NCI-H187 (cell line): ENCODE data around the gene DSTYK.

Source experiments
- DNase-seq, 2 experiments: peaks; one replicate each; lab custom pipeline; 2025; lab: John Stamatoyannopoulos, UW

The DSTYK gene, protein sequence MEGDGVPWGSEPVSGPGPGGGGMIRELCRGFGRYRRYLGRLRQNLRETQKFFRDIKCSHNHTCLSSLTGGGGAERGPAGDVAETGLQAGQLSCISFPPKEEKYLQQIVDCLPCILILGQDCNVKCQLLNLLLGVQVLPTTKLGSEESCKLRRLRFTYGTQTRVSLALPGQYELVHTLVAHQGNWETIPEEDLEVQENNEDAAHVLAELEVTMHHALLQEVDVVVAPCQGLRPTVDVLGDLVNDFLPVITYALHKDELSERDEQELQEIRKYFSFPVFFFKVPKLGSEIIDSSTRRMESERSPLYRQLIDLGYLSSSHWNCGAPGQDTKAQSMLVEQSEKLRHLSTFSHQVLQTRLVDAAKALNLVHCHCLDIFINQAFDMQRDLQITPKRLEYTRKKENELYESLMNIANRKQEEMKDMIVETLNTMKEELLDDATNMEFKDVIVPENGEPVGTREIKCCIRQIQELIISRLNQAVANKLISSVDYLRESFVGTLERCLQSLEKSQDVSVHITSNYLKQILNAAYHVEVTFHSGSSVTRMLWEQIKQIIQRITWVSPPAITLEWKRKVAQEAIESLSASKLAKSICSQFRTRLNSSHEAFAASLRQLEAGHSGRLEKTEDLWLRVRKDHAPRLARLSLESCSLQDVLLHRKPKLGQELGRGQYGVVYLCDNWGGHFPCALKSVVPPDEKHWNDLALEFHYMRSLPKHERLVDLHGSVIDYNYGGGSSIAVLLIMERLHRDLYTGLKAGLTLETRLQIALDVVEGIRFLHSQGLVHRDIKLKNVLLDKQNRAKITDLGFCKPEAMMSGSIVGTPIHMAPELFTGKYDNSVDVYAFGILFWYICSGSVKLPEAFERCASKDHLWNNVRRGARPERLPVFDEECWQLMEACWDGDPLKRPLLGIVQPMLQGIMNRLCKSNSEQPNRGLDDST

DNA sequence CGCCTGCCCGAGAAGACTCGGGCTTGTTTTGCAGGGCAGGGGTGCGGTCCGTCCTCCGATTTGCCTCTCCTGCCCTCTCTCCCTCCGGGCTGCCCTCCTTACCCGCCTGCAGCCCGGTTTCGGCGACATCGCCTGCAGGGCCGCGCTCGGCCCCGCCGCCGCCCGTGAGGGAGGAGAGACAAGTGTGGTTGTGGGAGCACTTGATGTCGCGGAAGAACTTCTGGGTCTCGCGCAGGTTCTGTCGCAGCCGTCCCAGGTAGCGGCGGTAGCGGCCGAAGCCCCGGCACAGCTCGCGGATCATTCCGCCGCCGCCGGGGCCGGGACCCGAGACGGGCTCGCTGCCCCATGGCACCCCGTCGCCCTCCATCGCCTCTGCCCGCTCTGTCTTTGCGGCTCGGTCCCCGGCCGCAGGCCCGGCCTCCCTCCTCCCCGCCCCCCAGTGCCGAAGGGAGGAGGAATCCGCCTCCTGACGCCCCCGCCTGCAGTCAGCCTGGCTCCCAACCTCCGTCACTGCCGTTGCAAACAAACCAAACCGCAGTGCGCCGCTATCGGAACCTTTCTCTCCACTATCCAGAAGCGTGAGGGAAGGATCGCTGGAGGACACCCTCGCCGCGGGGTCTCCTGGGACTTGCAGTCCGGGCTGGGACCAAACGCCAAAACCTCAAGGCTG is at the start of gene DSTYK:
Gene DSTYK, minus strand, starts transcription at position 534 of the 670 bp plus-strand sequence. Its CDS starts 167 bp downstream, at position 367.
- DNase-seq: peak; percentile 96 to 99

DNA sequence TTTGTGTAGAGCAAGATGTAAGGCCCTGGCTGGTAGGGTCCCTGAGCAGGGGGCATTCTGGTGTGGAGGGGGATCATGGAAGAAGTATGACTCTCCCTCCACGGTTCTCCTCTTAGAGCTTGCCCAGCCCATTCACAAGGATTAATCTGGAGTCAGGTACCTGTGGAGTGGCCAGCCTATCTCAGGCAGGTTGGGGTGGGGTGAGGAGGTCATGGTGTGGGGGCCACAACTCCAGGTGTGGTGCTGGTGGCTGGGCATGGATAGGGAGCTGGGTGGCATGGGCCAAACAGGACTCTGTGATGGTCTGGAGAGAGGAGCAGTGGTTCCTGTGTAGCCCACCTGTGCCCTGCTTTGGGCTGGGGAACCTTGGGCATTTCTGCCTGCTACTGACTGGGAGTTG is 48.5 kb upstream of the DSTYK start:
- DNase-seq: no peak

DNA sequence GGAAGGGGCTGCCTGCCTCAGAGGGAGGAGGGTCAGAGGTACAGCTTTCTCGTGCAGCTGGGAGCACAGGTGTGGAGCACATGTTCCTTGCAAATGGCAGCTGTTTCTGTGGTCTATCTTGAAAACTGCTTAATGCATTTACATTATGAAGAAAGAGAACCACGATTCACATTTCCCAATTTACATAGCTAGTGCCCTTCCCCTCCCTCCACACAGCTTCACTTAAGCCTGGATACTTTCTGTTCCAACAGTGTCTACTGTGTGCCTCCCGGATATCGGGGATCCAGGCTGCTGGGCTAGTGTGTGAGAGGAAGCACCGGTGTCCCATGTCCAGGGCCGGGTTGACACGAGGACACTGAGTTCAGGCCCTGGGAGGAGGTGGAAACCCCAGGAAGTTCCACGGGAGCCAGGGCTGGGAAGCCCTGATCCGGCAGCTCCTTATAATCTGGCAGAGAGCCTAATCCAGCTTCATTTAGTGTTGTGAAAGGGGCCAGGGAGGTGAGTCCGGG is 47.9 kb upstream of the DSTYK start:
- DNase-seq: no peak

DNA sequence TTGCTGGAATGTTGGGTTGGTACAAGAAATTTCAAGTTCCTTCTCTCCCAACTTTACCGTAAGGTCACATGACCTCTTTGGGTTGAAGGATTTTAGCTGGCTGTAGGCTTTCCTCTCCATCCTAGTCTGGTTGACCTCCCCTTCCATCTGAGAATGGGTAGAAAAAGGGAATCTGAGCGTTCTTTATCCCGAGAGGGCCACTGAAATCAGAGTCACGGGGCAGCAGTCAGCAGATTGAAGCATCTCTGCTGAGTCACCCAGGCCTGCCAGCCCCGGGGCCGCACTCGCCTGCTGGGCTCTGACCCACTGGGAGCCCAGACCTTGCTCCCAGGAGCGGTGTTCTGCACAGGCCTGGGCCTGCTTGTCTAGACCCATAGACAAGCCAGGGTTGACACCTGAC is 47.2 kb upstream of the DSTYK start:
- DNase-seq: no peak

DNA sequence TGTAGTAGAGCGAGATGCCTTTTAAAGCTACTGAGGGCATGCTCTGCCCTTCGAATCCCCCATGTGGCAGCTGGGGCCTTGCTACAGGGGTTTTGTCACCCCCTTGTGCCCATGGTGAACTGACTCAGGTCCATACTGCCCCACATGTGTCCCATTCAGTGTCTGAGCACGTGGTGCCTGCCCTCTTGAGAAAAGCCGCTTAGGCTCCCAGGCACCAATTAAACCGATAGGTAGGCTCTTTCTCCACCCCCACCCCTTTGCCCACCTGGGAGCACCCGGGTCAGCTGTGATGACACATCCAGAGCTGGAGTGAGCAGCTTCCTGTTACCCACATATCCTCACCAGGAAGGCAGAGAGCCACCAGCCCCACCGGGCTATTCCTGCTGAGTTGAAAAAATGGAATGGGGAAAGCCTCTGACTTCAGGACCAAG is 46.8 kb upstream of the DSTYK start:
- DNase-seq: no peak

DNA sequence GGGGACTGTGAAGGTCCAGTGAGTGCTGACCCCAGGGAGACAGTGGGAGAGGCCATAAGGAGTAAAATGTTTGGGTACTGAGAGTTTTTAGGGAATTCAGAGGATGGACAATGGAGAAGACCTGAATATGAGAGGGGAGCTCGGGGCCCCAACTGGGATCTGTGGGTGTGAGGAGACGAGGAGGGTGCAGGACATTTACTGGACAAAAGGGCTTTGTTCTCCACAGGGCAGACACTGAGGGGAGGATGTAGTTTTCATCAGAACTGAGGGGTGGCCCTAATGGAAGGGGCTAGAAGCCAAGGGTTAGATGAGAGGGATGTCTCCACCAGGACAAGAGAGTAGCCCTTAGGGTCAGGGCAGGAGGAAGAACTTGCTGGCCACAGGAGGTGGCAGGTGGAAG is 46.2 kb upstream of the DSTYK start:
- DNase-seq: no peak

DNA sequence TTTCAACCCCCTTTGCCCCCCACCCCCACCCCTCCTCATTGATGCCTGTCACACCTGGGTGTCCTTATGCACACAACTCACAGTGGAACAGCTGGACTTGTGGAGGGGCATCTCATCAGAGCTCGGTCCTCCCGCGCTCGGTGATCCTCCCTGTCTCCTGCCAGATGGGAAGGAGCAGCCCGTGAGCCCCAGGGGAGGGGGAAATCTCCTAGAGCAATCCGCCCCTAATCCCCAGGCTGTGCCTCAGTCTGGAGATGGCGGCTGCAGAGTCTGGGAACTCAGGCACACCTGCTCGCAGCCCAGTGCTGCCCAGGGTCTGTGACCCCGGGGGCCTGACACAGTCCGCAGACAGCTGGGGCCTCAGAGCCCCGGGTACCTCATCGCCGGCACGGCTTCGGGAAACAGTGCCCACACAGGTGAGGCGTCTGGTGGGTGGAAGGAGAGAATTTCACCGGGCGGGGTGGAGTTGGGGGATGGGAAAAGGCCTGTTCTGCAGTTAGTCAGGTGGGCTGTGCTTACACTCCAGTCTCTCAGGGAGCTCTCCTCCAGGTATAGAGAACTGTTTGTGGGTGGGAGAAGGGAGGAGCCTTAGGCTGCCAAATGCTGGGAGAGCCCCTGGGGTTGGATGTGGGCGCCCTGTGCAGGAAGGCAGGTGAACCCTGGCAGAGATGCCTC is 45.6 kb upstream of the DSTYK start:
- DNase-seq: no peak

DNA sequence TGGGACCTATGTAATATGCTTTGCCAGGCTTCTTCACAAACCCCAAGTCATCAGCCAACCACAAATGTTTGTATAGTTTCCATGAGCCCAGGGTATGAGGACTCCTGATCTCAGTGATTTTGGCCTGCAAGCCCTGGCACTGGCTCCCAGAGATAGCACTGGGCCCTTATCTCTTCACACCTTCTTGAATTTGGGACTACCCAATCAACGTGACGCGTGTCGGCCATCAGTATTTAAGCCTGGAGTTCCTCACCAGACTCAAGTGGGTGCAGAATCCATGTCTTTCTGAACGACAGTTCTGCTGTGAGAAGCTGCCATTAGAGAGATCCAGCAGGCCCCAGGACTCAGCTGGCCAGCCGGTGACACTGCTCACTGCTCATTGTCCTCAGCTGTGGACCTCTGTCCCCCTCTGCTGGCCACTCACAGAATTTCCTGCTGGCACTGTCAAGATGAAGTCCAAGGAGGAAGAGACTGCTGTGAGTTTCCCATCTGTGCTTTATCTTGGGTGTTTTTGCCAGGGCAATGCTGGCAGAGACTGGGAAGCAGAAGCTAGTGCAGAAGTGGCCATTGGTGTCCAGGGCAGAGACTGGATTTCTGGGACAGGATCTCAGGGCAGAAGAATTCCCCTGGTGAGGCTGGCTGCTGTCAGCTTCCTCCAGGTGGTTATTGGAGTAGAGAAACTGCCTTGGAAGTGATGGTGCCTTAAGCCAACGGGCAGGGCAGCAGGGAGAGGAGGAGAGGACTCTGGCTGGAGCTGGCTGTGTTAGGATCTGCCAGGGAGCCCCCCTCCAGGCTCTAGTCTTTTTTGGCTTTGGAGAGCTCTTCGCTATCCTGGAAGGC is 44.7 kb upstream of the DSTYK start:
- DNase-seq: peak; percentile 85 to 89

DNA sequence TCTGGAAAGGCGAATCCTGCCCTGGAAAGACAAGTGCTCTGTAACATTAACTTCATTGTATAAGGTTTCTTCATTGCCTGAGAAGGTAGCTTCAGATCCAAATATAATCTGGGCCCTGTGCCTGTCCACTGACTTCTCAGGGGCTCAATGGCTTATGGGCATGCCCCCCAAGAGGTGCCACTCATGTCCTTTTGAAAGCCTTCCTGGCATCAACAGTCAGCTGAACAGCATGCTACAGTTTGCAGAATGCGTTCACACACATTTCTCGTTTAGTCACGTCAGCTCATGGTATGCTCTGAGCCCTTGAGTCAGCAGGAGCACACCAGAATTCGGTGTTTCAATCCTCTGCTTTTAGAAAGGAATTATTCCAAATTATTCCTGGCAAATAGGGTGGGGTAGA is 40.1 kb upstream of the DSTYK start:
- no peak for DNase-seq

DNA sequence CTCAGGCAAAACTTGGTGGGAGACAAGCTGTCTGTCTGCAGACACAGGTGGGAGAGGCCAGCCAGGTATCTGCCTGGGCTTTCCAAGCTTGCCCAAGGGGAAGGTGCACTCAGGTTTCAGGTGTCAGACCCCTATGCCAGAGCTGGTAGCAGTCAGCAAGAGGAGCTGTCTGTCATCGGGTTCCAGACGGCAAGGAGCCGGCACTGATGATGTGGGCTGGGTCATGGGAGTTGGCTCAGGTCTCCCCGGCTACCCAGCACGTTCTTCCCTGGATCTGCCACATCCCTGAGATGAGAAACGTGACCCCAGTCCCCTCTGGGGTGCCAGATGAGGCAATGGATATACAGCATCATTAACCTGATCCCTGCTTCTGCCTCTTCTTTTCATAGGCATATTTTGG is 39.2 kb upstream of the DSTYK start:
- no peak for DNase-seq

DNA sequence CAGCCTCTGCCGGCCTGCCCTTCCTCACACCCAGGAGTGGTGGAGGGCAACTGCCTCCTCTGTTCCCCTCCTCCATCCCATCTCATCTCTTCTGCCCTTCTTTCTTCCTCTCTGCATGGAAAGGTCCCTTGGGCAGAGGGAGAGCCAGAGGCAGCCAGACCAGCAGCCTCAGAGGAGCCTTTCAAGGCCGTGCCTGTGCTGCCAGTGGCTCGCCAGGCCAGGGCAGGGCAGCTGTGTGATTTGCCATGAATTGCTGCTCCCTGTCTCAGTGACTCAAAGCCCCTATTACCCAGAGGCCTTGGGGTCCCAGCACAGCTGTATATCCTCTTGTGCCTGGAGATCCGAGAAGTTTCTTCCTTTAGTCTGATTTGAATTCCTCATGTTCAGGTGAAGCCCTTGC is 38.1 kb upstream of the DSTYK start:
- DNase-seq: no peak

DNA sequence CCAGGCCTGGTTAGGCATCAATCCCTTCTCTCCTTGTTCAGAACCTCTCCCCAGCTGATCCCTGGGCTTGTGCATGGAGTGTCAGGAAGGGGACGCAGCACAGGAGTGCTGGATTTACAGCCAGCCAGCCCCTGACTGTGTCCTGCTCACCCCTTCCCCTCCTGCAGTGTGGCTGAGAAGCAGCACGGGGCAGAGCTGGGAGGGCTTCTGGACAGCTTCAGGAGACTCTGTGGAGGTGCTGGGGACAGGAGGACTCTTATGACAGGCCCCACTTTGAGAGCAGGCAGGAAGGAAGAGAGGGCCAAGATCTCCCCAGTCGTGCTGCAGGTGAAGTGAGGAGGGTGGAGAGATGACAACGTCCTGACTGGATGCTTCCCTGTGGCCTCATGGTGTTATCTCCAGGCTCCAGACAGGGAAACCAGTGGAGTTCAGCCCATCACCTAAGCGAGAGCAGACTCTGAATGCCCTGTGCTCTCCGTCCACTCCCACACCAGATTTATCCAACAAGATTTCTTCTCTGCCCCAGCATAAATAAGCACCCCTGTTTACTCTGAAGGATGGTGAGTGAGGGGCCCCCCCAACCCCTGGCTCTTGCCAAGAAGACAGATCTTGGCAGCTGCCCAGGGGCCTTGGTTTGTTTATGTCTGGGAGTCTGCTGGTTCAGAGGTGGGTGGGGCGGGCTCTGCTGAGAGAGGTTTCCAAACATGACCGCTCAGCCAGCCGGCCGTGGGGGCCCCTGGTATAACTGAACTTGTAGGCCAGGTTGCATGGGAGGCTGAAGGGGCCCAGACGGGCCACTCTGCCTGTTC is 37.5 kb upstream of the DSTYK start:
- no peak for DNase-seq

DNA sequence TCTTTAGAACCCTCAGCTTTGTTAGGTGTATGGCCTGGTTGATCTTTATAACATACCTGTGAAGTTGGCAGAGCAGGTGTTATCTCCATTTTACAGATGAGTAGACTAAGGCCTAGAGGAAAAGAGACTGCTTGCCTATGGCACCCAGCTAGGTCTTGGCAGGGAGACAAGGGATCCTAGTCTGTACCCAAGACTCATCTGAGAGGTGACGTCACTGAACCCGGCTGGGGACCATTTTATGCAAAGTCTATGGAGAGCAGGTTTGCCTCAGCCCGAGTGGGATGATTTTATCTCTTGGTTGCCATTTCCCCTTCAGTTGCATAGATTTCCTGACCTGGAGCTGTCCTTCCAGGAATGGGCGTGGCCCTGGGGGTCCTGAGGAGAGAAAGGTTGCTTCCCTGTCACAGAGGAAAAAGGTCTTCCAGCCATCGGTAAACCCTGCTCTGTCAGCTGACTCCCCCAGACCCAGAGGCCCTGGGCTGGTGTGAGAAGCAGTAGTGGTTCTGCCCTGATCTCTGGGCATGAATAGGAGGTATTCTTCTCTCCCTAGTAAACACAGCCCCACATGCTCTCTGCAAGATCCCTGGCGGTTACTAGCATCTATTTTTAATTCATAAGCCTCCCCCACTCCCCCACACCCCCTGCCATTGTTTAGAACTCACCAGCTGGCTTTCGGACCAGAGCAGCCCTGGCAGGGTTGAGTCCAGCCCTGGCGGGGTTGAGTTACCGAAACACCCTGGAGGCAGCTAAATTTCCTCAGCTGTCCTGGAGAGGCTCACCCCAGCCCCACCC is 35.8 kb upstream of the DSTYK start:
- DNase-seq: no peak

DNA sequence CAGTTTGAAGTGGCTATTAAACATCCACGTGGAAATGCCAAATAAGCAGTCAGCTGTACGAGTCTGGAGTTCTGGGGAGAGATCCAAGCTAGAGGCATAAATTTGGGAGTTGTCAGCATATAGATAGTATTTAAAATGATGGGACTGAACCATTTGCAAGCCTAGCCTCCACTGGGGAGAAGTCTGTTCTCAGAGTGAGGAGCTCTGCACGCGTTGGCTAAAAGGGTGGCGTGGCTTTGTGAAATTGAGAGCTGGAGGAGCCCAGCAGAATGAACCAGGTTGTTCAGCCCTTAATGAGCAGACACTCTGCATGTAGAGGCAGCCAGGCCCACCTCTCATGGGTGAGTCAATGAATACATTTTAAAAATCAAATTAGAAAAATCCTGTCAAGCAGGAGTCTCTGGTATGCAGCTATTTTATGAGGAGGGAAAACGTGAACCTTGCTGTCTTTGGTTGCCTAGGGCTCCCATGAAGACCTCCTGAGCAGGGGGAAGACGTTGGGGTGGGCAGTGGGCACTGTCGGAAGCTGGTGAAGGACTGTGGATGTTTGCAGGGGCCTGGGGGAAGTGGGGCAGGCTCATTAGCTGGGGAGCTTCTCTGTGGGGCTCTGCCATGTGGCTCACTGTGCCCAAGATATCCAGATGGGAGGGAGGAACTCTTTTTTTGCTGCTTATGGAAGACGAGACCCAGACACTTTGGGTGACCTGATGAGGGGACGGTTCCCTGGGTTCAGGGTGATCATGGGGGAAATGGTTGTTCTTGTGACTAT is 35.0 kb upstream of the DSTYK start:
- no peak for DNase-seq

DNA sequence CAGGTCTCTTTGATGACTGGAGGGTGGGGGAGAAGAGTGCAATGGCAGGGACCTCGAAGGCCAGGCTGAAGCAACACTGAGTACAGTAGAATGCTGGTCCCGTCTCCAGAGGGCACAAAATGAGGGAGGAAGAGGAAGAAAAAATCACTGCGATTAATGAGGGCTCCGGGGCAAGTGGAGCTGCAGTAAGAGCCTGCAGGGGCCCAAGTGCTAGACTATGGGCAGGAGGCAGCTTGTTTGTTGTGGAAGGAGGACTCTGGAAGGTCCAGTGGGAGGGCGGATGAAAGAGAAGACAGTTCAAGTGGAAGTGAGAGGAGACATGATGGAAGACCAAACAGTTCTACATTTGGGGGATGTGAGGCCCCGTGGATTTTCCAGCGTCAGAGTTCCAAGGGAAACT is 33.6 kb upstream of the DSTYK start:
- no peak for DNase-seq

DNA sequence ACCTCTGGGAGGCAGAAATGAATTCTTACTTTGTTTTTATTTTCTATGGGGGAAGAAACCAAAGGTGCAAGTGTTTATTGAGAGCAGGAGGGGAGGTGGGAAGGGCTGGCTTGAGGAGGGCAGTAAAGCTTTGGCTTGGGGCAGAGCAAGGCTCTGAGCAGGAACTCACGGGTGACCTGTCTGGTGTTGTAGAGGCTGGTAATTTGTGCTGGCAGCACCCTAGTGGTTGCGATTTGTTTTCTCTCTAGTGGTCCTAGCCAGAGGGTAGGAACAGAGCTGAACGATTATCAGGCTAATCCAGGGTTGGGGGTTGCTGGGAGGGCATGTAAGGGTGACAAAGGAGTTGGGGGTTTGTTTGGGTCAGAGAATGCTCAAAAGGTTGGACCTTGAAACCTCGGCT is 32.9 kb upstream of the DSTYK start:
- no peak for DNase-seq

DNA sequence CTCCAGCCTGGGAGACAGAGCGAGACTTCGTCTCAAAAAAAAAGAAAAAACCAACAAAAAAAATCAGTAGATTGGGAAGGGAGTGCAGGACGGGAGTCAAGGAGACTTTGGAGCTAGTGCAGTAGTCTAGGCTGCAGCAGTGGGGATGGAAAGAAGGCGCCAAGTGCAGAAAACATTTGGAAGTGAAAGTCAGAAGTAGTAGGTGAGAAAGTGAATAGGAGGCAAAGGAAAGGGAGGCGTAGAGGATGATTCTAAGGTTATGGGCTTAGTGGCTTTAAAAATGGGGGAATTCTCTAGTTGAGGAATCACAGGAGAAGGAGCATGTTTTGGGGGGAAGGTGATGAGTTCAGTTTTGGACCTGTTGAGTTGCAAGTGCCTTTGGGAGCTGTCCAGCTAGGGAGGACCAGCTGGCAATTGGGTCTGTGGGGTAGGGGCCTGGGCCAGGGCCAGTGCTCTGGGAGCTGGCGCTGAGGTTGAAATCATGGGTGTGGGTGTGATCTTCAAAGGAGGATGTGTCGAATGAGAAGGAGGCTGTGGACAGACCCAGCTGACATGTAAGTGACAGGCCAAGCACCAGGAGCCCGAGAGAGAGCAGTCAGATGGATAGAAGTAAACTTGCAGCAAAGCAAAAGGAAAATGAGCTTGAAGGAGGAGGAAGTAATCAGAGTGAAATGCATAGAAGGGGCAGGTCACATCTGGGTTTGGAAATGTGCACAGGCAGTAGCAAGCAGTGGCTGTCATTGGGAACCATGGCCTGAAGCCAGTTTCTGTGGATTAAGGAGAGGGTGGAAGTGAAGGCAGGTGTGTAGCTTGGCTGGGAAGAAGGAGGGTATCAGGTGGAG is 32.1 kb upstream of the DSTYK start:
- no peak for DNase-seq
